Osteocyte (in vitro differentiated cells): ENCODE data around the gene NOBOX. TPM values are rescaled to one million over a fixed set of nuclear protein-coding genes. Genes with fewer than 3 reads are reported as not detected.

Source experiments
- DNase-seq: peaks from one replicate; pipeline ENCODE4 v3.0.0; 2021; ENCODE audit warnings: mixed read lengths; ENCODE audit not compliant: unreplicated experiment; ENCODE audit errors: extremely low spot score
- H3K27ac Mint-ChIP-seq: one replicate; pipeline ENCODE4 v1.8.0; 2021; ENCODE audit warnings: mild to moderate bottlenecking, mixed read lengths; ENCODE audit not compliant: unreplicated experiment
- H3K27me3 Mint-ChIP-seq: one replicate; pipeline ENCODE4 v1.8.0; 2021; ENCODE audit warnings: mixed read lengths; ENCODE audit not compliant: unreplicated experiment
- H3K36me3 Mint-ChIP-seq: one replicate; pipeline ENCODE4 v1.8.0; 2021; ENCODE audit warnings: mixed read lengths; ENCODE audit not compliant: unreplicated experiment
- H3K4me1 Mint-ChIP-seq: one replicate; pipeline ENCODE4 v1.8.0; 2021; ENCODE audit warnings: mixed read lengths; ENCODE audit not compliant: unreplicated experiment
- H3K4me3 Mint-ChIP-seq: one replicate; pipeline ENCODE4 v1.8.0; 2021; ENCODE audit warnings: mild to moderate bottlenecking, moderate library complexity, mixed read lengths; ENCODE audit not compliant: unreplicated experiment
- H3K9me3 Mint-ChIP-seq: one replicate; pipeline ENCODE4 v1.8.0; 2021; ENCODE audit warnings: mixed read lengths; ENCODE audit not compliant: unreplicated experiment
- CTCF ChIP-seq: fragments of 200-600 bp; sonication (generic); IDR thresholded peaks from 2 replicates; pipeline ENCODE4 v1.5.0; 2021; ENCODE audit warnings: antibody characterized with exemption, mild to moderate bottlenecking, moderate library complexity
- total RNA-seq: library from RNA; stranded (reverse); gene quantifications from 2 replicates; pipeline ENCODE4 v1.2.1, GENCODE V29; 2021

NOBOX gene
- total RNA-seq, 1 donor from 2014 or later, result not detected

- no peaks in the 10 kb centered on the region for H3K36me3 Mint-ChIP-seq
- H3K4me1 Mint-ChIP-seq, result no peaks in the 10 kb centered on the region
- TF ChIP-seq CTCF, result no peak
- no peak for DNase-seq
- H3K9me3 Mint-ChIP-seq, result peaks cover 8% of the 10 kb centered on the region
- no peak overlapping the region for H3K4me3 Mint-ChIP-seq
- no peak overlapping the region for H3K27ac Mint-ChIP-seq
- peaks cover under 1% of the 10 kb centered on the region for H3K27me3 Mint-ChIP-seq
These were observed 12.4 kb upstream of the NOBOX start for GRCh38 chr7:144415858-144416257.

GRCh38 chr7:144414815-144415214, 11.3 kb upstream of the NOBOX start:
- H3K4me3 Mint-ChIP-seq, result no peak overlapping the region

GRCh38 chr7:144410441-144410840, 6.9 kb upstream of the NOBOX start:
- Mint-ChIP-seq H3K9me3 (no peaks in the 10 kb centered on the region), H3K4me1 (no peaks in the 10 kb centered on the region), H3K4me3 (no peak overlapping the region), H3K27ac (no peak overlapping the region), H3K27me3 (peaks cover 7% of the 10 kb centered on the region), H3K36me3 (no peaks in the 10 kb centered on the region)
- no peak for DNase-seq
- TF ChIP-seq CTCF, result no peak

More at GRCh38 chr7:144414815-144415214, 11.3 kb upstream of the NOBOX start:
- no peak for DNase-seq
- TF ChIP-seq CTCF, result no peak
- Mint-ChIP-seq H3K9me3 (peaks cover 6% of the 10 kb centered on the region), H3K27ac (no peak overlapping the region), H3K4me1 (no peaks in the 10 kb centered on the region), H3K36me3 (no peaks in the 10 kb centered on the region), H3K27me3 (peaks cover 7% of the 10 kb centered on the region)

- no peak overlapping the region for H3K4me3 Mint-ChIP-seq
- H3K36me3 Mint-ChIP-seq, result no peaks in the 10 kb centered on the region
- no peak for TF ChIP-seq CTCF
- no peak for DNase-seq
- H3K27ac Mint-ChIP-seq, result no peak overlapping the region
- H3K9me3 Mint-ChIP-seq, result no peaks in the 10 kb centered on the region
- H3K27me3 Mint-ChIP-seq, result peaks cover 7% of the 10 kb centered on the region
- no peaks in the 10 kb centered on the region for H3K4me1 Mint-ChIP-seq
These were observed 4.6 kb upstream of the NOBOX start for GRCh38 chr7:144408121-144408520.

GRCh38 chr7:144407266-144407931, 3.9 kb upstream of the NOBOX start:
- Mint-ChIP-seq H3K27ac (no peak overlapping the region), H3K4me1 (no peaks in the 10 kb centered on the region), H3K4me3 (no peak overlapping the region), H3K36me3 (no peaks in the 10 kb centered on the region), H3K27me3 (peaks cover 7% of the 10 kb centered on the region), H3K9me3 (no peaks in the 10 kb centered on the region)
- no peak for TF ChIP-seq CTCF
- no peak for DNase-seq
